Measurements from ENCODE around the gene P2RX5. TPM values are rescaled to one million over a fixed set of nuclear protein-coding genes. Genes with fewer than 3 reads are reported as not detected.

The P2RX5 gene
- total RNA-seq, 2 donors from 2014 or later = 6.3 TPM; not detected in 1

Other genes starting within 250 kb of the P2RX5 start
- gene SPATA22, start 224.3 kb downstream of the P2RX5 start, total RNA-seq = 10 to 100 TPM in 1 of 2 donors, not detected in 1; 13.5 TPM
- gene ASPA, start 220.2 kb downstream of the P2RX5 start, total RNA-seq = 1 to 10 TPM in 1 of 2 donors, under 1 TPM in 1; 0.46 to 3.5 TPM
- 10 to 100 TPM in 1 of 2 donors, not detected in 1; 10.5 TPM for gene TRPV3, start 138.3 kb downstream of the P2RX5 start, total RNA-seq
- 10 to 100 TPM in 1 of 2 donors, 1 to 10 TPM in 1; 4.0 to 10.6 TPM for gene TRPV1, start 86.7 kb downstream of the P2RX5 start, total RNA-seq
- gene SHPK, start 59.9 kb downstream of the P2RX5 start, total RNA-seq = 10 to 100 TPM; 13.6 to 25.5 TPM
- 10 to 100 TPM; 26.9 to 51.2 TPM for gene CTNS, start 59.4 kb downstream of the P2RX5 start, total RNA-seq
- gene TAX1BP3, start 27.6 kb downstream of the P2RX5 start, total RNA-seq = 100 to 1,000 TPM; 171 to 270 TPM
- 10 to 100 TPM; 12.7 to 31.8 TPM for gene EMC6, start 27.3 kb downstream of the P2RX5 start, total RNA-seq
- gene HASPIN, start 27.7 kb upstream of the P2RX5 start, total RNA-seq = 1 to 10 TPM; 1.0 to 3.9 TPM
- gene ITGAE, start 105.0 kb upstream of the P2RX5 start, total RNA-seq = 10 to 100 TPM; 16.2 to 27.6 TPM
- gene NCBP3, start 150.1 kb upstream of the P2RX5 start, total RNA-seq = 100 to 1,000 TPM in 1 of 2 donors, 10 to 100 TPM in 1; 14.8 to 370 TPM
- 10 to 100 TPM in 1 of 2 donors, 1 to 10 TPM in 1; 2.0 to 12.8 TPM for gene CAMKK1, start 196.9 kb upstream of the P2RX5 start, total RNA-seq
- gene P2RX1, start 220.3 kb upstream of the P2RX5 start, total RNA-seq = 10 to 100 TPM in 1 of 2 donors, 1 to 10 TPM in 1; 3.8 to 22.5 TPM

Data from prostate gland (tissue), 2 donors.